SKM-1 treated with dmso at 0.1 percent for 144 hours (cell line): ENCODE results near the gene MGST3.
"Not testable (repeated sequence)": the region's sequence is repeated elsewhere in the genome, so short reads cannot be mapped to it uniquely, and the experiment has no call there.

ENCODE experiments used
- DNase-seq: peaks from one replicate; lab custom pipeline; 2025; ENCODE audit not compliant: unreplicated experiment; lab: John Stamatoyannopoulos, UW

MGST3 gene

GRCh38 chr1:165695031-165695430 lies 64.0 kb downstream of the MGST3 start:
- no peak for DNase-seq

GRCh38 chr1:165696625-165697100 lies 65.6 kb downstream of the MGST3 start:
- DNase-seq = no peak

- DNase-seq = no peak
Measured at GRCh38 chr1:165697491-165697880, 66.5 kb downstream of the MGST3 start.

- peak; percentile 96 for DNase-seq
Measured at GRCh38 chr1:165697881-165698760, 67.1 kb downstream of the MGST3 start, which contains the start of gene ALDH9A1. Gene ALDH9A1, minus strand, starts transcription at chr1:165698562. Its CDS starts 4 bp downstream, at chr1:165698558.

- no peak for DNase-seq
Measured at GRCh38 chr1:165698761-165699052, 67.7 kb downstream of the MGST3 start.

- DNase-seq = no peak
Measured at GRCh38 chr1:165699577-165699976, 68.5 kb downstream of the MGST3 start.

GRCh38 chr1:165701922-165702321 lies 70.9 kb downstream of the MGST3 start:
- not testable (repeated sequence) for DNase-seq

- no peak for DNase-seq
Measured at GRCh38 chr1:165703648-165704047, 72.6 kb downstream of the MGST3 start.
